Measurements from ENCODE around the gene DSG4.

GRCh38 chr18:31356025-31356424, 20.6 kb upstream of the DSG4 start:
- no peak for TF ChIP-seq CTCF (IDR thresholded peaks at IDR 0.05)
- TF ChIP-seq POLR2A (IDR thresholded peaks at IDR 0.05): no peak

Measured in body of pancreas (tissue), 4 donors.